IMR-90 (cell line): ENCODE results near the gene CEP68. TPM values are rescaled to one million over a fixed set of nuclear protein-coding genes. Genes with fewer than 3 reads are reported as not detected.

Experiments used
- ATAC-seq: fragments of 200-7000 bp; cut with Tn5 transposase; 2 replicates; pipeline ENCODE4 v1.9.1; 2020; ENCODE audit warnings: low read depth, mild to moderate bottlenecking, moderate library complexity
- BruUV-seq: library from RNA; stranded (reverse); fragments of 400-500 nt; replicated peaks from 2 replicates; lab custom pipeline; 2021; lab: Mats Ljungman, UMichigan
- CTCF ChIA-PET: fragments of 300-600 bp; formaldehyde crosslinking; extraction: SDS; loops from one replicate; lab custom pipeline; 2021; ENCODE audit warnings: antibody characterized with exemption; lab: Yijun Ruan, JAX
- POLR2A ChIA-PET: fragments of 300-600 bp; sonication (Branson Sonifier 250); formaldehyde crosslinking; loops from one replicate; lab custom pipeline; 2022; ENCODE audit warnings: antibody characterized with exemption; ENCODE audit not compliant: unreplicated experiment; lab: Charles Lee
- DNase-seq: peaks from one replicate; pipeline ENCODE4 v3.0.0; 2013
- H2AFZ ChIP-seq: replicated peaks from 2 replicates; pipeline ENCODE3; 2013; ENCODE audit warnings: low read length, mild to moderate bottlenecking; ENCODE audit not compliant: poor library complexity
- H2AK5ac ChIP-seq: 2 replicates; pipeline ENCODE4 v1.6.1; 2013; ENCODE audit warnings: low read depth, low read length, inconsistent platforms
- H2AK9ac ChIP-seq: replicated peaks from 2 replicates; pipeline ENCODE3; 2013; ENCODE audit warnings: mild to moderate bottlenecking, low read depth, low read length, moderate library complexity; ENCODE audit not compliant: poor library complexity
- H2BK120ac ChIP-seq: 2 replicates; pipeline ENCODE4 v1.6.1; 2013; ENCODE audit warnings: low read depth, low read length, inconsistent platforms
- H2BK15ac ChIP-seq: 3 replicates; pipeline ENCODE4 v1.6.1; 2013; ENCODE audit warnings: low read depth, low read length, inconsistent platforms
- H2BK20ac ChIP-seq: 2 replicates; pipeline ENCODE4 v1.6.1; 2013; ENCODE audit warnings: low read depth, mild to moderate bottlenecking, inconsistent platforms, low read length, moderate library complexity
- H2BK5ac ChIP-seq: 2 replicates; pipeline ENCODE4 v1.6.1; 2013; ENCODE audit warnings: mild to moderate bottlenecking, low read depth, low read length, inconsistent platforms; ENCODE audit not compliant: poor library complexity, severe bottlenecking
- H3K14ac ChIP-seq: replicated peaks from 2 replicates; pipeline ENCODE4 v1.6.1; 2013; ENCODE audit warnings: low read depth, low read length, inconsistent platforms
- H3K18ac ChIP-seq: 2 replicates; pipeline ENCODE4 v1.6.1; 2013; ENCODE audit warnings: low read depth, low read length, control low read depth
- H3K23ac ChIP-seq: 2 replicates; pipeline ENCODE4 v1.6.1; 2013; ENCODE audit warnings: low read depth, low read length, inconsistent platforms
- H3K27ac ChIP-seq: 2 replicates; pipeline ENCODE4 v1.5.1; 2013; ENCODE audit warnings: mild to moderate bottlenecking, control low read depth, low read length; ENCODE audit not compliant: insufficient read depth
- H3K27me3 ChIP-seq: 2 replicates; pipeline ENCODE4 v1.6.1; 2013; ENCODE audit warnings: low read length; ENCODE audit not compliant: control insufficient read depth, insufficient read depth
- H3K36me3 ChIP-seq: 2 replicates; pipeline ENCODE4 v1.6.1; 2013; ENCODE audit warnings: low read length, mixed read lengths; ENCODE audit not compliant: control insufficient read depth, insufficient read depth
- H3K4ac ChIP-seq: 2 replicates; pipeline ENCODE4 v1.6.1; 2013; ENCODE audit warnings: low read depth, low read length, inconsistent platforms
- H3K4me1 ChIP-seq: 2 replicates; pipeline ENCODE4 v1.6.1; 2013; ENCODE audit warnings: low read length, mixed read lengths; ENCODE audit not compliant: control insufficient read depth, insufficient read depth
- H3K4me2 ChIP-seq: 2 replicates; pipeline ENCODE4 v1.6.1; 2013; ENCODE audit warnings: low read depth, mild to moderate bottlenecking, control low read depth, low read length, moderate library complexity
- H3K4me3 ChIP-seq: 2 replicates; pipeline ENCODE4 v1.5.1; 2013; ENCODE audit warnings: low read depth, mild to moderate bottlenecking, control low read depth, low read length, moderate library complexity; ENCODE audit not compliant: insufficient read depth
- H3K56ac ChIP-seq: 2 replicates; pipeline ENCODE4 v1.6.1; 2013; ENCODE audit warnings: low read length, inconsistent platforms; ENCODE audit not compliant: insufficient read depth; ENCODE audit errors: extremely low read depth
- H3K79me1 ChIP-seq, 2 experiments: 2 replicates each; pipeline ENCODE4 v1.6.1; 2013; ENCODE audit warnings: low read length in 2 of 2, inconsistent platforms in 1 of 2, low read depth in 1 of 2
- H3K9ac ChIP-seq: 2 replicates; pipeline ENCODE4 v1.6.1; 2013; ENCODE audit warnings: low read depth, low read length, control low read depth
- H3K9me1 ChIP-seq: 2 replicates; pipeline ENCODE4 v1.6.1; 2013; ENCODE audit warnings: low read length, inconsistent platforms; ENCODE audit not compliant: insufficient read depth
- H3K9me3 ChIP-seq: 2 replicates; pipeline ENCODE4 v1.6.1; 2013; ENCODE audit warnings: low read length; ENCODE audit not compliant: control insufficient read depth, insufficient read depth
- H4K20me1 ChIP-seq: 2 replicates; pipeline ENCODE4 v1.6.1; 2013; ENCODE audit warnings: low read length, inconsistent platforms; ENCODE audit not compliant: insufficient read depth
- H4K5ac ChIP-seq: 2 replicates; pipeline ENCODE4 v1.6.1; 2013; ENCODE audit warnings: mild to moderate bottlenecking, low read depth, low read length, control low read depth
- H4K8ac ChIP-seq, 2 experiments: 2 replicates each; pipeline ENCODE4 v1.6.1; 2013; ENCODE audit warnings: low read depth in 2 of 2, low read length in 2 of 2, control low read depth in 1 of 2, inconsistent platforms in 1 of 2
- H4K91ac ChIP-seq: 2 replicates; pipeline ENCODE4 v1.6.1; 2013; ENCODE audit warnings: low read depth, low read length, inconsistent platforms; ENCODE audit not compliant: insufficient read depth
- CEBPB ChIP-seq: IDR thresholded peaks from 2 replicates; pipeline ENCODE4 v1.6.1; 2012; ENCODE audit warnings: low read depth, low read length, improper control_type of control experiment
- ELK1 ChIP-seq: fragments of 150-350 bp; IDR thresholded peaks from 2 replicates; pipeline ENCODE4 v1.6.1; 2016; ENCODE audit warnings: low read depth, mild to moderate bottlenecking, low read length, moderate library complexity, borderline replicate concordance
- FOS ChIP-seq: fragments of 150-350 bp; IDR thresholded peaks from 2 replicates; pipeline ENCODE4 v1.6.1; 2016; ENCODE audit warnings: low read depth, low read length
- MAFK ChIP-seq: IDR thresholded peaks from 2 replicates; pipeline ENCODE4 v1.6.1; 2012; ENCODE audit warnings: low read depth, low read length, improper control_type of control experiment
- MAZ ChIP-seq: IDR thresholded peaks from 2 replicates; pipeline ENCODE4 v1.6.1; 2012; ENCODE audit warnings: low read depth, mild to moderate bottlenecking, low read length, improper control_type of control experiment, moderate library complexity, borderline replicate concordance
- MXI1 ChIP-seq: IDR thresholded peaks from 2 replicates; pipeline ENCODE4 v1.6.1; 2012; ENCODE audit warnings: low read depth, mild to moderate bottlenecking, low read length, moderate library complexity, borderline replicate concordance
- NFE2L2 ChIP-seq: fragments of 150-350 bp; IDR thresholded peaks from 2 replicates; pipeline ENCODE4 v1.6.1; 2016; ENCODE audit warnings: low read depth, mild to moderate bottlenecking, low read length
- POLR2A ChIP-seq: IDR thresholded peaks from 2 replicates; pipeline ENCODE4 v1.6.1; 2012; ENCODE audit warnings: mild to moderate bottlenecking, low read depth, low read length
- RAD21 ChIP-seq: IDR thresholded peaks from 2 replicates; pipeline ENCODE4 v1.6.1; 2012; ENCODE audit warnings: low read length, improper control_type of control experiment
- RCOR1 ChIP-seq: IDR thresholded peaks from 2 replicates; pipeline ENCODE4 v1.6.1; 2012; ENCODE audit warnings: mild to moderate bottlenecking, low read length, improper control_type of control experiment; ENCODE audit not compliant: insufficient replicate concordance
- RFX5 ChIP-seq: IDR thresholded peaks from 2 replicates; pipeline ENCODE4 v1.8.0; 2012; ENCODE audit warnings: low read depth, mild to moderate bottlenecking, low read length, moderate library complexity
- SMC3 ChIP-seq: fragments of 150-350 bp; IDR thresholded peaks from 2 replicates; pipeline ENCODE4 v1.6.1; 2016; ENCODE audit warnings: low read depth, mild to moderate bottlenecking, antibody characterized with exemption, low read length, moderate library complexity
- USF2 ChIP-seq: fragments of 150-350 bp; IDR thresholded peaks from 2 replicates; pipeline ENCODE4 v1.6.1; 2017; ENCODE audit warnings: mild to moderate bottlenecking, antibody characterized with exemption, low read length, low read depth
- WGBS, 2 experiments: methylation state at CpG; one replicate each; pipeline versions ENCODE4 v1.1.5 to v1.1.7; 2013; ENCODE audit warnings: missing lambda C conversion rate in 2 of 2; ENCODE audit not compliant: insufficient read length in 1 of 2; ENCODE audit errors: extremely low coverage in 2 of 2; 5-methylcytosine and 5-hydroxymethylcytosine counted together
- dilution Hi-C: fragments of 300-500 bp; cut with HindIII; formaldehyde crosslinking; loops from one replicate; pipeline ENCODE4 v1.14.3; 2018; ENCODE audit warnings: low sequenced_read_pairs; ENCODE audit not compliant: unreplicated experiment
- in situ Hi-C: fragments of 300-500 bp; cut with MboI; formaldehyde crosslinking; loops from 3 replicates; pipeline ENCODE4 v1.14.3; 2019; ENCODE audit warnings: low sequenced_read_pairs, inconsistent platforms, mixed read lengths
- intact Hi-C: fragments of 100-400 bp; cut with micrococcal nuclease; formaldehyde crosslinking; loops from 2 replicates; pipeline ENCODE4 v1.10.0; 2022
- polyA plus RNA-seq, 3 experiments: library from polyadenylated mRNA; depleted of rRNA; stranded (reverse); fragments of >200 nt; gene quantifications; 2 replicates each; pipeline ENCODE4 v1.2.3, GENCODE V29; 2012; ENCODE audit warnings: low replicate concordance in 1 of 3
- total RNA-seq: library from RNA; depleted of rRNA; stranded (reverse); fragments of >200 nt; gene quantifications from 2 replicates; pipeline ENCODE4 v1.2.3, GENCODE V29; 2012

The CEP68 gene
- total and polyA plus RNA-seq, 2 of the 4 experiments (the other 2 are of a cell fraction): 5.5 to 5.6 TPM

GRCh38 chr2:65024149-65024829 is 31.9 kb upstream of the CEP68 start:
- Histone ChIP-seq H4K8ac (peak overlapping the region; percentile 17 to 62; a peak in 3 of 4 replicates), H3K36me3 (peaks cover 20% of the 10 kb centered on the region; the same call in 1 of the 2 replicates), H3K9me1 (peaks cover 10% of the 10 kb centered on the region; the same call in 1 of the 2 replicates), H3K23ac (peak overlapping the region; percentile 29; the same call in 1 of the 2 replicates), H2AFZ (no peak overlapping the region), H2AK5ac (peak overlapping the region; percentile 5; the same call in 1 of the 2 replicates), H3K4me3 (no peak overlapping the region), H4K91ac (peak overlapping the region; percentile 45), H3K9me3 (no peaks in the 10 kb centered on the region), H3K4ac (peak overlapping the region; percentile 66), H3K56ac (no peak overlapping the region; the same call in 1 of the 2 replicates), H2BK120ac (peak overlapping the region; percentile 67), H2BK5ac (peak overlapping the region; percentile 6), H2AK9ac (no peak overlapping the region), H3K79me1 (no peaks in the 10 kb centered on the region), H2BK15ac (peak overlapping the region; percentile 20; the same call in 1 of the 3 replicates), H4K20me1 (no peaks in the 10 kb centered on the region), H3K4me2 (no peak overlapping the region), H3K4me1 (peaks cover 11% of the 10 kb centered on the region), H3K14ac (peak overlapping the region; percentile 47), H3K18ac (no peak overlapping the region), H3K27me3 (no peaks in the 10 kb centered on the region), H2BK20ac (peak overlapping the region; percentile 42), H4K5ac (no peak overlapping the region), H3K27ac (peak overlapping the region; percentile 14; the same call in 1 of the 2 replicates), H3K9ac (no peak overlapping the region)
- DNase-seq (peak; percentile 85), ATAC-seq (peak; percentile 94)
- ChIA-PET POLR2A (no interaction called here), CTCF (interaction anchor here (0.6 kb wide), 1 partner anchor 19 kb away, joined by 3 read pairs; no protein-coding TSS in a partner anchor)
- 100% methylated on average over 1 of the region's 7 CpGs; no CpG with 5 or more reads in 1 of the 2 experiments for WGBS, 2 experiments
- dilution Hi-C loops (no loop called here), intact Hi-C loops (no loop called here), in situ Hi-C loops (no loop called here)
- TF ChIP-seq MXI1 (no peak), NFE2L2 (no peak), FOS (peak; percentile 57; the same call in 1 of the 2 replicates), RCOR1 (no peak), MAZ (no peak), ELK1 (no peak), RAD21 (no peak), POLR2A (no peak), RFX5 (no peak), MAFK (0 out of 2 replicates have a peak, but pooled peaks have one; percentile 12), SMC3 (no peak), CEBPB (peak; percentile 62; the same call in 1 of the 2 replicates), USF2 (no peak)
- BruUV-seq: no TSS peak
